Activated T-cell treated with anti-CD3 and anti-CD28 coated beads for 4 hours (primary cell): ENCODE data around the gene ASPG.
A peak's percentile ranks its signal among the peaks of the same experiment; 100 is the strongest.

Experiments
- DNase-seq: peaks from one replicate; pipeline ENCODE4 v3.0.0-alpha.2; 2020

Gene ASPG

GRCh38 chr14:104076743-104077142, 8.8 kb upstream of the ASPG start:
- no peak for DNase-seq

DNA sequence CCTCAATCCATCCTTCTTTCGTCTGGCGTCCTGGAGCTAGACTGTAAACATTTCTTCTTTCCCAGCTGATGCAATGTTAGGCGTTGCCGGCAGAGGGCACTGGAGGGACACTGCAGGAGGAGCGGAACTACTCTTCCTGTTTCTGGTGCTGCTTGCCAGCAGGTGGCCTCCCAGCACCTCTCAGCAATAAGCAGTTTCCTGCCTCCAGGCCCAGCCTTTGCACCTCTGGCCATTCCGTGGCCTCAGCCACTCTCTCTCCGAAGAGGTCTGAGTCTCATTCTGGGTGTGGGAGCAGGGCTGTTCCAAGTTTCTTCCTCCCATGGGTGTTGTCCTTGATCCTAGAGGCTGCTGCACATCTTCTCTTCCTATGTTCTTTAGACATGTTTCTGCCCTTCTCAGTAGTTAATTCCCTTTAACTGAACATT, 7.5 kb upstream of the ASPG start:
- DNase-seq = peak; percentile 78

DNA sequence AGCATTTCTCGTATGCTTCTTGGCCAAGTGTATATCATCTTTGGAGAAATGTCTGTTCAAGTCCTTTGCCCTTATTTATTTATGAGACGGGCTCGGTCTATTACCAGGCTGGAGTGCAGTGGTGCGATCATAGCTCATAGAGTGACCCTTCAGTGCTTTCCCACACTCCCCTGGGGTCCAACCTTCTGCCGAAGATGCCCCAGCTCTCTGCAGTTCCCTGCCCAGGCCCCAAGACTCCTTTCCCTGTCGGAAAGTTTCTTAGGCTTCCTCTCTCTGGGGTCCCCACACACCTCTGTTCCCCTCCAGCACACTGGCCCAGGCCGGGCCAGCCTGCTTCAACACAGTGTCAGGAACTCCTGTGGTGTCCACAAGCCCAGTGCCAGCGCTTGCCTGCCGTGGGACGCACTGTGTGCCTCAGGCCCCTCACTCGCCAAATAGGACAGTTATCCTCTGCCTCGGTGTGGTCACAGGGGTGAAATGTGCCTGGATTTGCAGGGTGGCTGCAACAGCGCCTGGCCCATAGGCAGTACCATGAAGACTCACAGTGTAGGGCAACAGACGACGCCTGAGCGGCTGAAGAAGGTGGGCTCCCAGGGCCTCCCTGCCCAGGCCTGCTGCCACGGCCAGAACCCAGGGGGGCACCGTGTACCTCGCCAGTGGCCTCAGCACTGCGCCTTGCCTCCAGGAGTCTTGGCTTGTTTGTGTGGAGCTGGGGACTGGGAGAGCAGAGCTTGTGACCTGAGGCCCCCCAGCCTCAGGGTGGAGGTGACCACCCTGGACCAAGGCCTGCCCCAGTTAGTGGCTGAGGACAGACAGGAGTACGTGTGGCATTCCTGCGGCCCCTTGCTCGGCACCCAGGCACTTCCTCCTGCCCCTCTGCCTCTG, 4.9 kb upstream of the ASPG start:
- DNase-seq = no peak

GRCh38 chr14:104081261-104081835, 4.2 kb upstream of the ASPG start:
- DNase-seq = no peak

DNA sequence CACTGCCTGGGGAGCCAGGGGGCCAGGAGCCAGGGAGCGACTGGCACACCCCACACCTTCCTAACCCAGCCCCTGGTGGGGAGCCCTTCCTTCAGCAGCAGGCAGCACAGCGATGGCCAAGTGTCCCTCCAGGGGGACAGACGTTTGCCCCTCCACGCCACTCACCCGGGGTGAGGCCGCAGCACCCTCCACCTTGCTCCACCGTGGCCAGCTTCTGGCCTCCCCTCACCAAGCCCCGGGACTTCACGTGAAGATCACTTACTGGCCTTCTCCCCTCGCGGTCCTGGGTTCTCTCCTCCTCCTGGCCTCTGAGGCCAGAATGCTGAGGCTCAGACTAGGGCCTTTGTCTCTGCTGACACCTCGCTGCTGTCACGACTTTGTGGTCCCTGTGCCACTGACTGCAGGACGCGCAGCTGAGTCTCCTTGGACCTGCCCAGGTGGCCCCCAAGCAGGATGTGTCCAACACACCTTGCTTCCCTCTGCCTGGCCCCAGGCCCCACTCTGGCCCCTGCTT, 3.5 kb upstream of the ASPG start:
- no peak for DNase-seq

- no peak for DNase-seq
Observed at GRCh38 chr14:104082807-104083206, 2.7 kb upstream of the ASPG start.

- no peak for DNase-seq
Observed at GRCh38 chr14:104084251-104085002, 1.1 kb upstream of the ASPG start.

DNA sequence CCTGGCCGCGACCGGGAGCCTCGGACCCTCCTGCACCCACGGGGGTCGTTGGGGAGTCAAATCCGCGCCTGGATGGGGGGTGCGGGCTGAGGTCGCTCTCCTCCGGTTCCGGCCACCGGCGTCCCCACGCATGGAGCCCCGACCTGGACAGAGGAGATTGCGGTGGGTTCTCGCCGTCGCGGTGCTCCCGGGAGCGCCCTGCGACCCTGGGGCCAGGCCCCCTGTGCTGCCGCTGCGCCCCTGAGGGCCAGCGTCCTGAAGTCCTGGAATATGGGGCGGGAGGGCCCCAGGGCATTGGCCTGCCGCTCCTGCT, 345 bp downstream of the ASPG start:
- DNase-seq = no peak

DNA sequence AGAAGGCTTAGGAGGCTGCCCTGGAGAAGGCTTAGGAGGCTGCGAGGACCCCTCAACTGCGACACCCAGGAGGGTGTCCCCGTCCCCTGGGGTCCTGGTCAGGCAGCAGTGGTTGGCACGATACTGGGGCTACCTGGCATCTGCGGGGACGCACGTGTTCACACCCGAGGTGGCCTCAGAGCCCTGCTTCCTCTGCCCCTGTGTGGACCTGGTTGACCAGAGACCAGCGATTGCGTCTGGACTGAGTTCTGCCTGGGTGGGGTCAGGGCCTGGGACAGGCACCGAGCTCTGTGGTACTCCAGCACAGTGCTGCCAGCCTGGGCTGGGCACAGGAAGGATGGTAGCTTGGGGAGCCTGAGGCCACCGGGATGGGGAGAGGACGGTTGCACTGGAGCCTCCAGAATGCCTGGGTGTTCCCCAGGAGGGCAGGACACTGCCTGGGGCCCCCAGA, 735 bp downstream of the ASPG start:
- no peak for DNase-seq

GRCh38 chr14:104086661-104087461, 1.4 kb downstream of the ASPG start:
- no peak for DNase-seq

- no peak for DNase-seq
Observed at GRCh38 chr14:104087505-104087904, 2.0 kb downstream of the ASPG start.

DNA sequence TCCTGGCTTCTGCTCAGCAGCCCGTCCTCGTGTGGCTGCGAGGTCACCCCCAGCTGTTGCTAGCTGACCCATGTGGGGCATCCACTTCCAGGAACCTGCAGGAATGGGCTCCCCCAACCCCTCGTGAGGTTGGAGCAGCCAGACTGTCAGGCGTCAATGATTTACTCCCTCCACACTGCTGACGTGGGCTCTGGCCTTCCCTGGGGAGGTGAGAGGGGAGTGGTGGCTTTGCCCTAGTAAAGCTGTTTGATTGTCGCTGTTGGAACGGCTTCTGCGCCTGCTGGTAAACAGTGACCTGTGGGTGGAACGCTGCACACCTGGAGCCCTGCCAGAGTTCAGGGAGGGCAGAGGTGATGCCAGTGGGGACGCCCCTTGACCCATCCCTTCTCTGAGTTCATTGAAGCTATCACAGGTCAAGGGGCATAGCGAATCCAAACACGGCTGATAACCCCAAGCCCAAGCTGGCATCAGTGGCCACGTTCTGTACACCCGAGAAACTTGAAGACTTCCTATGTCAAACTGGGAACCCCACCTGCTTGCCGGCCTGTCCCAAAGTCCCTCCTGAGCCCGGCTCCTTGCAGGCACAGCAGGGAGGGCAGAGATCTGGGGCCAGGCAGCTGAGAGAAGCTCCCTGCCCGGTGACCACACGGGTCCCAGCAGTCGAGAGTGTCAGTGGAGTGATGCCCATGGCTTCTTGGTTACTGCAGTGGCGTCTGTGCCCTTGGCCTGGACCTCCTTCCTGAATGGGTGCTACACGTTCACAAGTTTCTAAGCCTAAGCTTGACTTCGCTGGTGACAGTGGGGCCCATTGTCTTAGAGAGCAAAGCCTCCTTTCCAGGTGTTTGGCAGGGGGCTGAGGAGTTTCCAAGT, 2.7 kb downstream of the ASPG start:
- no peak for DNase-seq

DNA sequence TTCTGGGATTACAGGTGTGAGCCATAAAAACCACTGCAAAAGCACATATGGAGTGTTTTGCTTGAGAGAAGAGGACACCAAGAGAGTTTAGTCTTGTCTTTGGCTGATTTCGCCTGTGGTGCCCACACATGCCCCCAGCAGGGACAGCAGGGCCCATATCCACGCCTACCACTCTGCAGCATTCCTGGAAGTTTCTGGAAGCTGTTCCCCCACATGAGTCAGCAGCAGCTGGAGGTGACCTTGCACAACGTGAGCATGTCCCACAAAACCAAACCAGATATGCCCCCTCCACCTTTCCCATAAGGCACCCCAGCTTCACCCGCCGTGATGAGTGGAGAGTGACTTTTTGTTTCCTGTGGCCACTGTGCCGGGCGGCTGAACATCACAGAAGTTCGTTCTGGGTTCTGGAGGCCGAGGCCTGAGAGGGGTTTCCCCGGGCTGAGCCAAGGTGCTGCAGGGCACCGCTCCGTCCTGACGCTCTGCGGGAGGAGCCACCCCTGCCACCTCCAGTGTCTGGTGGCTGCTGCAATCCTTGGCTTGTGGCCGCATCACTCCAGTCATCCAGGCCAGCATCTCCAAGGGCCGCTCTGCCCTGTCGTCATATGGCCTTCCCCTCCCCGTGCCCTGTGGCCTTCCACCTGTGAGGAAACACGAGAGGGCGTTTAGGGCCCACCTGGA, 4.7 kb downstream of the ASPG start:
- no peak for DNase-seq

- DNase-seq = no peak
Observed at GRCh38 chr14:104091061-104091926, 5.8 kb downstream of the ASPG start.

DNA sequence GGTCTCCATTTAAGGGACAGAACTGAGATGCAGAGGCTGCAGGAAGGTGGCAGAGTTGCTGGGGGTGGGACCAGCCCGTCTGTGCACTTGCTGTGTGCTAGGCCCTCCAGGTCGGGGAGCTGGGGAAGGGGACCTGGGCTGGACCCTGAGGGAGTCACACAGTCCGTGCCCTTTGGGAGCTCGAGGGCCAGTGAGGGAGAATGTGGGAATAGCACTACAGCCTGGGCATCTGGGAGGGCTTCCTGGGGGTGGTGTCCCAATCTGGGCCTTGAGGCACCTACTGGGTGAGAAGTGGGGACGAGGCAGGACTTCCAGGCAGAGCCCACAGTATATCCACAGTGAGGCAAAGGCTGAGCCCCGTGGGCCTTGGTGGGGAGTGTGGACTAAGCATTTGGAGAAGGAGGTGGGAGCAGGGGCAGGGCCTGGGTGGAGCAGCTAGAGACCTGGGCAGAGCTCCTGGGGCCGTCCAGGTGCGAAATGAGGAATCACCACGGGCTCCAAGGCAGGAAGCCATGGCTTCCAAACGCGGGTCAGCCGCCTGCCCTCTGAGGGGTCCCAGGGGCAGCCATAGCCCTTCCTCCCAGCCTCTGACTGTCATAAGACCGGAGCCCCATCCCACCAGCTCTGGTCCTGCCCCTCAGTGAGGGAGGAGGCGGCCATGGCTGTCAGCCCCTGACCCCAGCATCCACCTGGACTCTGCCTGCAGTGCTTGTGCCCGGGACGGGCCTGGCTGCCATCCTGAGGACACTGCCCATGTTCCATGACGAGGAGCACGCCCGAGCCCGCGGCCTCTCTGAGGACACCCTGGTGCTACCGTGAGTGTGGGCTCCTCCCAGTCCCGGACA, 6.6 kb downstream of the ASPG start:
- DNase-seq = no peak

- no peak for DNase-seq
Observed at GRCh38 chr14:104092931-104093365, 7.4 kb downstream of the ASPG start.

GRCh38 chr14:104093366-104094055, 8.0 kb downstream of the ASPG start:
- DNase-seq = no peak

- no peak for DNase-seq
Observed at GRCh38 chr14:104094056-104094708, 8.7 kb downstream of the ASPG start.
